Endodermal cell (in vitro differentiated cells): Measurements from ENCODE around the gene ERP44. TPM values are rescaled to one million over a fixed set of nuclear protein-coding genes. Genes with fewer than 3 reads are reported as not detected.

Experiments
- DNase-seq: peaks from one replicate; pipeline ENCODE4 v3.0.0-alpha.2; 2017
- H3K27ac ChIP-seq: 2 replicates; pipeline ENCODE4 v1.5.1; 2013; ENCODE audit warnings: mild to moderate bottlenecking, low read depth, low read length, moderate library complexity
- H3K27me3 ChIP-seq: 2 replicates; pipeline ENCODE4 v1.6.1; 2013; ENCODE audit warnings: mild to moderate bottlenecking, low read length, moderate library complexity; ENCODE audit not compliant: insufficient read depth, control insufficient read depth, poor library complexity, severe bottlenecking
- H3K36me3 ChIP-seq: 2 replicates; pipeline ENCODE4 v1.7.0; 2013; ENCODE audit warnings: mild to moderate bottlenecking, low read length, moderate library complexity; ENCODE audit not compliant: control insufficient read depth, insufficient read depth
- H3K4me1 ChIP-seq: one replicate; pipeline ENCODE4 v1.7.0; 2013; ENCODE audit warnings: low read length; ENCODE audit not compliant: control insufficient read depth, insufficient read depth
- H3K4me3 ChIP-seq: 2 replicates; pipeline ENCODE4 v1.5.1; 2013; ENCODE audit warnings: mild to moderate bottlenecking, low read length, moderate library complexity
- H3K9ac ChIP-seq: 2 replicates; pipeline ENCODE4 v1.6.1; 2013; ENCODE audit warnings: mild to moderate bottlenecking, low read length, moderate library complexity; ENCODE audit not compliant: poor library complexity, severe bottlenecking; ENCODE audit errors: extremely low read depth
- H3K9me3 ChIP-seq: 2 replicates; pipeline ENCODE4 v1.6.1; 2013; ENCODE audit warnings: mild to moderate bottlenecking, low read length, moderate library complexity; ENCODE audit not compliant: control insufficient read depth
- H3K27ac Mint-ChIP-seq: 2 replicates; pipeline ENCODE4 v1.8.0; 2020; ENCODE audit warnings: mixed read lengths
- H3K27me3 Mint-ChIP-seq: 2 replicates; pipeline ENCODE4 v1.8.0; 2021; ENCODE audit warnings: mild to moderate bottlenecking, mixed read lengths; ENCODE audit not compliant: insufficient read depth
- H3K36me3 Mint-ChIP-seq: 2 replicates; pipeline ENCODE4 v1.8.0; 2020; ENCODE audit warnings: low read depth, mixed read lengths
- H3K4me1 Mint-ChIP-seq: 2 replicates; pipeline ENCODE4 v1.8.0; 2020; ENCODE audit warnings: mixed read lengths
- H3K4me3 Mint-ChIP-seq: 2 replicates; pipeline ENCODE4 v1.8.0; 2020; ENCODE audit warnings: mild to moderate bottlenecking, moderate library complexity, mixed read lengths
- H3K9me3 Mint-ChIP-seq: 2 replicates; pipeline ENCODE4 v1.8.0; 2020; ENCODE audit warnings: mild to moderate bottlenecking, mixed read lengths
- CTCF ChIP-seq: fragments of 200-600 bp; sonication (generic); conservative IDR thresholded peaks from 2 replicates; pipeline ENCODE4 v1.5.0; 2021; ENCODE audit warnings: antibody characterized with exemption, mild to moderate bottlenecking
- WGBS, 2 experiments: methylation state at CpG; one replicate each; pipeline versions ENCODE4 v1.1.5 to v1.1.7; 2013; ENCODE audit warnings: missing lambda C conversion rate in 2 of 2, mixed read lengths in 1 of 2; ENCODE audit not compliant: insufficient coverage in 1 of 2, insufficient read length in 1 of 2; 5-methylcytosine and 5-hydroxymethylcytosine counted together
- total RNA-seq, 2 donors: library from RNA; stranded (reverse); fragmentation: NEBNext Ultra II Directional in 1 of 2; extraction: Animal tissue kit (Norgen Biotek cat#: 25700) in 1 of 2; gene quantifications; 2 replicates in 1 of 2; 3 replicates in 1 of 2; pipeline ENCODE4 v1.2.1, GENCODE V29; 2021

Gene ERP44
- total RNA-seq, 2 donors from 2014 or later: 22.4 to 23.4 TPM

GRCh38 chr9:100088202-100088601 lies 10.6 kb downstream of the ERP44 start:
- no peaks in the 10 kb centered on the region for H3K27me3 ChIP-seq
- H3K4me3 ChIP-seq: no peak overlapping the region
- Mint-ChIP-seq H3K27ac (no peak overlapping the region), H3K36me3 (no peaks in the 10 kb centered on the region), H3K4me1 (peaks cover 26% of the 10 kb centered on the region), H3K9me3 (no peaks in the 10 kb centered on the region), H3K27me3 (no peaks in the 10 kb centered on the region), H3K4me3 (no peak overlapping the region)
- no peak for DNase-seq
- no peak overlapping the region for H3K27ac ChIP-seq
- H3K4me1 ChIP-seq: no peaks in the 10 kb centered on the region
- no peak for TF ChIP-seq CTCF
- H3K36me3 ChIP-seq: no peaks in the 10 kb centered on the region
- H3K9me3 ChIP-seq: no peaks in the 10 kb centered on the region
- no peak overlapping the region for H3K9ac ChIP-seq
- WGBS, 2 experiments: 40 to 79% methylated on average over 1 to 4 of the region's 4 CpGs

DNA sequence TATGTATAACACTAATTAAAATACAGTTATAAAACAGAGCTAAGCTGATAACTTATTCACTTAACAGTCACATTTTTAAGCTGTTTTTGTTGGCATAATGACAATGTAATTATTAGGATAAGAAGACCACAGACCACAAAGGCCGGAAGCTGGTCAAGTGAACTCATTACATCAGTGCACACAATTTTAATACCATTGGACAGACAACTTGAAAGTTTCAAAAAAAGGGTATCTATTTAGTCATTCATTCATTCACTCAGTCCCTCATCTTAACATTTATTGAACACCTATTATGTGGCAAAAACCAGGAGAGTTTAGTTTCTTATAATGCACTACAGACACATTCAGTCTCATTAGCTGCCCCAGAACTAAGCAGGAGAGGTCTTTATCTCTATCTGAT lies 11.6 kb downstream of the ERP44 start:
- no peak overlapping the region for H3K4me3 Mint-ChIP-seq
- Histone ChIP-seq H3K9me3 (no peaks in the 10 kb centered on the region), H3K4me3 (no peak overlapping the region), H3K27me3 (no peaks in the 10 kb centered on the region), H3K4me1 (no peaks in the 10 kb centered on the region), H3K36me3 (no peaks in the 10 kb centered on the region), H3K27ac (no peak overlapping the region), H3K9ac (no peak overlapping the region)
- no peaks in the 10 kb centered on the region for H3K36me3 Mint-ChIP-seq
- H3K27me3 Mint-ChIP-seq: no peaks in the 10 kb centered on the region
- no peaks in the 10 kb centered on the region for H3K9me3 Mint-ChIP-seq
- H3K4me1 Mint-ChIP-seq: peaks cover 26% of the 10 kb centered on the region
- no peak for TF ChIP-seq CTCF
- no peak for DNase-seq
- WGBS, 2 experiments: 92% methylated on average over 1 of the region's 1 CpG; no CpG with 5 or more reads in 1 of the 2 experiments
- no peak overlapping the region for H3K27ac Mint-ChIP-seq

GRCh38 chr9:100086097-100086635 lies 12.6 kb downstream of the ERP44 start:
- H3K4me1 ChIP-seq: no peaks in the 10 kb centered on the region
- Mint-ChIP-seq H3K9me3 (no peaks in the 10 kb centered on the region), H3K4me1 (peaks cover 26% of the 10 kb centered on the region), H3K27me3 (no peaks in the 10 kb centered on the region), H3K36me3 (no peaks in the 10 kb centered on the region), H3K27ac (no peak overlapping the region), H3K4me3 (no peak overlapping the region)
- no peaks in the 10 kb centered on the region for H3K36me3 ChIP-seq
- no peak for DNase-seq
- H3K4me3 ChIP-seq: no peak overlapping the region
- 56 to 93% methylated on average over 1 to 3 of the region's 3 CpGs for whole genome bisulfite sequencing, 2 experiments
- no peak overlapping the region for H3K9ac ChIP-seq
- H3K27me3 ChIP-seq: no peaks in the 10 kb centered on the region
- H3K9me3 ChIP-seq: no peaks in the 10 kb centered on the region
- no peak overlapping the region for H3K27ac ChIP-seq
- TF ChIP-seq CTCF: no peak
